Activated naive CD8-positive, alpha-beta T cell treated with anti-CD3 and anti-CD28 coated beads for 36 hours (primary cell): ENCODE results near the gene SH3GL3. TPM values are rescaled to one million over a fixed set of nuclear protein-coding genes. Genes with fewer than 3 reads are reported as not detected.

Experiments used
- DNase-seq: peaks from one replicate; pipeline ENCODE4 v3.0.0; 2021
- H3K27ac Mint-ChIP-seq: one replicate; pipeline ENCODE4 v1.8.0; 2022; ENCODE audit warnings: mild to moderate bottlenecking, moderate library complexity, mixed read lengths
- H3K27me3 Mint-ChIP-seq: one replicate; pipeline ENCODE4 v1.8.0; 2022; ENCODE audit warnings: mild to moderate bottlenecking, mixed read lengths
- H3K36me3 Mint-ChIP-seq: one replicate; pipeline ENCODE4 v1.8.0; 2021; ENCODE audit warnings: mild to moderate bottlenecking, mixed read lengths
- H3K4me1 Mint-ChIP-seq: one replicate; pipeline ENCODE4 v1.8.0; 2021; ENCODE audit warnings: mixed read lengths
- H3K4me3 Mint-ChIP-seq: one replicate; pipeline ENCODE4 v1.8.0; 2022; ENCODE audit warnings: mild to moderate bottlenecking, moderate library complexity, mixed read lengths
- H3K9me3 Mint-ChIP-seq: one replicate; pipeline ENCODE4 v1.8.0; 2022; ENCODE audit warnings: mixed read lengths
- total RNA-seq, 2 experiments: library from RNA; stranded (reverse); gene quantifications; one replicate each; pipeline ENCODE4 v1.2.3, GENCODE V29; 2021

SH3GL3 gene
- total RNA-seq, 2 experiments from 2014 or later, result not detected

GRCh38 chr15:83587091-83587490 is 139.9 kb downstream of the SH3GL3 start:
- no peak overlapping the region for H3K27ac Mint-ChIP-seq
- no peak for DNase-seq
- H3K4me1 Mint-ChIP-seq, result no peaks in the 10 kb centered on the region
- H3K9me3 Mint-ChIP-seq, result no peaks in the 10 kb centered on the region
- no peak overlapping the region for H3K4me3 Mint-ChIP-seq
- H3K36me3 Mint-ChIP-seq, result no peaks in the 10 kb centered on the region
- H3K27me3 Mint-ChIP-seq, result no peaks in the 10 kb centered on the region

GRCh38 chr15:83588441-83588840 is 141.3 kb downstream of the SH3GL3 start:
- H3K27me3 Mint-ChIP-seq, result peaks cover 4% of the 10 kb centered on the region
- H3K9me3 Mint-ChIP-seq, result no peaks in the 10 kb centered on the region
- no peak overlapping the region for H3K27ac Mint-ChIP-seq
- H3K4me1 Mint-ChIP-seq, result no peaks in the 10 kb centered on the region
- no peak overlapping the region for H3K4me3 Mint-ChIP-seq
- DNase-seq, result no peak
- H3K36me3 Mint-ChIP-seq, result no peaks in the 10 kb centered on the region

GRCh38 chr15:83592370-83593040 is 145.4 kb downstream of the SH3GL3 start:
- no peak for DNase-seq
- Mint-ChIP-seq H3K9me3 (no peaks in the 10 kb centered on the region), H3K4me1 (no peaks in the 10 kb centered on the region), H3K4me3 (no peak overlapping the region), H3K27ac (no peak overlapping the region), H3K27me3 (peaks cover 4% of the 10 kb centered on the region), H3K36me3 (no peaks in the 10 kb centered on the region)

- DNase-seq, result no peak
- no peak overlapping the region for H3K4me3 Mint-ChIP-seq
- no peak overlapping the region for H3K27ac Mint-ChIP-seq
These were observed 148.1 kb downstream of the SH3GL3 start for GRCh38 chr15:83595191-83595590.

GRCh38 chr15:83598031-83598430 is 150.9 kb downstream of the SH3GL3 start:
- H3K27me3 Mint-ChIP-seq, result peaks cover 10% of the 10 kb centered on the region
- no peaks in the 10 kb centered on the region for H3K36me3 Mint-ChIP-seq
- H3K9me3 Mint-ChIP-seq, result peaks cover 11% of the 10 kb centered on the region
- H3K27ac Mint-ChIP-seq, result no peak overlapping the region
- no peak for DNase-seq
- no peaks in the 10 kb centered on the region for H3K4me1 Mint-ChIP-seq
- H3K4me3 Mint-ChIP-seq, result no peak overlapping the region

More at GRCh38 chr15:83595191-83595590, 148.1 kb downstream of the SH3GL3 start:
- H3K4me1 Mint-ChIP-seq, result no peaks in the 10 kb centered on the region
- peaks cover 11% of the 10 kb centered on the region for H3K27me3 Mint-ChIP-seq
- H3K36me3 Mint-ChIP-seq, result no peaks in the 10 kb centered on the region
- H3K9me3 Mint-ChIP-seq, result peaks cover 5% of the 10 kb centered on the region

GRCh38 chr15:83602021-83602420 is 154.9 kb downstream of the SH3GL3 start:
- DNase-seq, result no peak
- Mint-ChIP-seq H3K9me3 (peaks cover 11% of the 10 kb centered on the region), H3K4me3 (no peak overlapping the region), H3K27me3 (peaks cover 24% of the 10 kb centered on the region), H3K36me3 (no peaks in the 10 kb centered on the region), H3K4me1 (no peaks in the 10 kb centered on the region), H3K27ac (no peak overlapping the region)

- no peak for DNase-seq
- Mint-ChIP-seq H3K36me3 (no peaks in the 10 kb centered on the region), H3K27ac (no peak overlapping the region), H3K4me1 (no peaks in the 10 kb centered on the region), H3K27me3 (peaks cover 18% of the 10 kb centered on the region), H3K9me3 (peaks cover 11% of the 10 kb centered on the region), H3K4me3 (no peak overlapping the region)
These were observed 157.4 kb downstream of the SH3GL3 start for GRCh38 chr15:83604549-83604948.

- DNase-seq, result no peak
- peaks cover 5% of the 10 kb centered on the region for H3K9me3 Mint-ChIP-seq
- no peak overlapping the region for H3K27ac Mint-ChIP-seq
- no peaks in the 10 kb centered on the region for H3K4me1 Mint-ChIP-seq
- H3K36me3 Mint-ChIP-seq, result no peaks in the 10 kb centered on the region
- H3K4me3 Mint-ChIP-seq, result no peak overlapping the region
- H3K27me3 Mint-ChIP-seq, result peaks cover 18% of the 10 kb centered on the region
These were observed 158.2 kb downstream of the SH3GL3 start for GRCh38 chr15:83605111-83605945.

GRCh38 chr15:83610132-83610531 is 163.0 kb downstream of the SH3GL3 start:
- Mint-ChIP-seq H3K36me3 (no peaks in the 10 kb centered on the region), H3K4me1 (no peaks in the 10 kb centered on the region), H3K9me3 (no peaks in the 10 kb centered on the region), H3K4me3 (no peak overlapping the region), H3K27me3 (peaks cover 11% of the 10 kb centered on the region), H3K27ac (no peak overlapping the region)
- no peak for DNase-seq

GRCh38 chr15:83610901-83611685 is 164.0 kb downstream of the SH3GL3 start:
- no peak for DNase-seq
- no peak overlapping the region for H3K4me3 Mint-ChIP-seq
- H3K27ac Mint-ChIP-seq, result no peak overlapping the region
- H3K4me1 Mint-ChIP-seq, result no peaks in the 10 kb centered on the region
- H3K9me3 Mint-ChIP-seq, result no peaks in the 10 kb centered on the region
- H3K36me3 Mint-ChIP-seq, result no peaks in the 10 kb centered on the region
- peaks cover 5% of the 10 kb centered on the region for H3K27me3 Mint-ChIP-seq

GRCh38 chr15:83612226-83612625 is 165.1 kb downstream of the SH3GL3 start:
- Mint-ChIP-seq H3K4me1 (no peaks in the 10 kb centered on the region), H3K9me3 (no peaks in the 10 kb centered on the region), H3K4me3 (no peak overlapping the region), H3K36me3 (no peaks in the 10 kb centered on the region), H3K27ac (no peak overlapping the region), H3K27me3 (no peaks in the 10 kb centered on the region)
- DNase-seq, result no peak

GRCh38 chr15:83612898-83613635 is 165.9 kb downstream of the SH3GL3 start:
- Mint-ChIP-seq H3K27me3 (no peaks in the 10 kb centered on the region), H3K4me3 (no peak overlapping the region), H3K4me1 (no peaks in the 10 kb centered on the region), H3K9me3 (no peaks in the 10 kb centered on the region), H3K36me3 (no peaks in the 10 kb centered on the region), H3K27ac (no peak overlapping the region)
- no peak for DNase-seq

GRCh38 chr15:83613714-83614113 is 166.6 kb downstream of the SH3GL3 start:
- Mint-ChIP-seq H3K4me3 (no peak overlapping the region), H3K27ac (no peak overlapping the region), H3K27me3 (no peaks in the 10 kb centered on the region), H3K9me3 (no peaks in the 10 kb centered on the region), H3K36me3 (no peaks in the 10 kb centered on the region), H3K4me1 (no peaks in the 10 kb centered on the region)
- no peak for DNase-seq

- H3K9me3 Mint-ChIP-seq, result no peaks in the 10 kb centered on the region
- no peaks in the 10 kb centered on the region for H3K36me3 Mint-ChIP-seq
- DNase-seq, result no peak
- H3K4me3 Mint-ChIP-seq, result no peak overlapping the region
- H3K4me1 Mint-ChIP-seq, result no peaks in the 10 kb centered on the region
- H3K27me3 Mint-ChIP-seq, result no peaks in the 10 kb centered on the region
- H3K27ac Mint-ChIP-seq, result no peak overlapping the region
These were observed 169.7 kb downstream of the SH3GL3 start for GRCh38 chr15:83616840-83617239.
